Measurements from ENCODE around the gene TMPRSS6.

DNA sequence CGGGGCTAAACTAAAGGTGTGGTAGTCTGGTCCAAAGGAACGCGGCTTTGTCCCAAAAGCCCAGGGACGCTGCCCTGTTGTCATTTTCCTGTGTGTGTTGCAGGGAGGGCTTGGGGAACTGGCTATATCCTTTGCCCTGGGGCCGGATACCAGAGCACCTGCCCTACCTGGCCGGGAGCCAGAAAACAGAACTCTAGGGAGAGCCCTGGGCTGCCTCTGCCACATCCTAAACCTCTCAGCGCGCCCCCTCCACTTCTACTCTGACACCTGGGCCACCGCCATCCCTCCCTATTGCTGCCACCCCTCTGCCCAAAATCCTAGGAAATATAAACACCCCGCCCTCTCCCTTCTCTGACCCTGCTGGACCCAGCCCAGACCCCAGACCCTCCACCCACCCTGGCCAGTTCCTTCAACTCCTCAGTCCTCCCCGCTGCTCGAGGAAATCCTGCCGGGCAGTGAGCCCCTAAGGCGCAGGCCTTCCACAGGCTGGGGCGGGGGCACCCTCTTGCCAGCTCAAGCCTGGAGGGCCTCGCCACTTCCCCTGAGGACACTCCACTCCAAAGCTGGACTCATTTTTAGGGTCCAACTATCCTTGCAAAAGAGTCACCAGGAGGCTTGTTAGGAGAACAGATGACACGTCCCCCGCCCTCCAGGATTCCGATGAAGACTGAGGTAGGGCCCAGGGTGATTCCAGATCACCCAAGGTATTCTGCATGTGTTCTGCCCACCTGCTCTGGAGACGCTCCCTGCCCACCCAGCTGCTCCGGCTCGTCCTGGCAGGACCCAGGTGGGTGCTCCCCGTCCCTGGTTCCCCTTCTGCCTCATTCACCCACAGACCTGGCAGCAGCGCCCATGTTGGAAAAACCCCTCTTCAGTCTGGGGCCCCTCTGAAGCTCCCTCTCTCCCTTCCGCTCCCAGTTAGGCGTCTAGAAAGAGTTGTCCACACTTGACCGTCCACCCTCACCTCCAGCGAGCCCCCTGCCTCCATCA lies 45.8 kb downstream of the TMPRSS6 start:
- TF ChIP-seq CTCF (IDR thresholded peaks at IDR 0.05) (no peak), POLR2AphosphoS5 (IDR thresholded peaks at IDR 0.05) (no peak)
